Activated CD4-positive, alpha-beta T cell treated with anti-CD3 and anti-CD28 coated beads for 36 hours (primary cell): ENCODE data around the gene PGM2. TPM values are rescaled to one million over a fixed set of nuclear protein-coding genes. Genes with fewer than 3 reads are reported as not detected.
"Not testable (repeated sequence)": the region's sequence is repeated elsewhere in the genome, so short reads cannot be mapped to it uniquely, and the experiment has no call there.

Experiments
- ATAC-seq: fragments of 200-7000 bp; cut with Tn5 transposase; one replicate; pipeline ENCODE4 v1.10.0; 2021; ENCODE audit warnings: mild to moderate bottlenecking, moderate library complexity
- CTCF ChIA-PET: fragments of 350-600 bp; sonication (Branson Sonifier 250); formaldehyde crosslinking; loops from one replicate; lab custom pipeline; 2021; ENCODE audit warnings: antibody characterized with exemption; lab: Charles Lee
- POLR2A ChIA-PET: fragments of 350-600 bp; sonication (Branson Sonifier 250); formaldehyde crosslinking; loops from one replicate; lab custom pipeline; 2021; ENCODE audit warnings: antibody characterized with exemption, inconsistent platforms; lab: Charles Lee
- DNase-seq: peaks from one replicate; pipeline ENCODE4 v3.0.0-alpha.2; 2020
- H3K27ac Mint-ChIP-seq: one replicate; pipeline ENCODE4 v1.8.0; 2021; ENCODE audit warnings: mixed read lengths
- H3K27me3 Mint-ChIP-seq: one replicate; pipeline ENCODE4 v1.8.0; 2021; ENCODE audit warnings: mixed read lengths
- H3K36me3 Mint-ChIP-seq: one replicate; pipeline ENCODE4 v1.8.0; 2021; ENCODE audit warnings: low read depth, mixed read lengths
- H3K4me1 Mint-ChIP-seq: one replicate; pipeline ENCODE4 v1.8.0; 2021; ENCODE audit warnings: mixed read lengths
- H3K4me3 Mint-ChIP-seq: one replicate; pipeline ENCODE4 v1.8.0; 2021; ENCODE audit warnings: mild to moderate bottlenecking, moderate library complexity, mixed read lengths
- H3K9me3 Mint-ChIP-seq: one replicate; pipeline ENCODE4 v1.8.0; 2021; ENCODE audit warnings: low read depth, mixed read lengths
- intact Hi-C, 2 experiments: fragments of 100-400 bp; cut with DNase I in 1 of 2; cut with micrococcal nuclease in 1 of 2; formaldehyde crosslinking; loops; one replicate each; pipeline versions ENCODE4 v1.14.2 to v1.15.1; 2022 to 2024; cut with DNase I, micrococcal nuclease
- total RNA-seq, 2 experiments: library from RNA; stranded (reverse); gene quantifications; one replicate each; pipeline ENCODE4 v1.2.3, GENCODE V29; 2021

PGM2 gene
- total RNA-seq: 10 to 100 TPM; 54.1 to 60.1 TPM

DNA sequence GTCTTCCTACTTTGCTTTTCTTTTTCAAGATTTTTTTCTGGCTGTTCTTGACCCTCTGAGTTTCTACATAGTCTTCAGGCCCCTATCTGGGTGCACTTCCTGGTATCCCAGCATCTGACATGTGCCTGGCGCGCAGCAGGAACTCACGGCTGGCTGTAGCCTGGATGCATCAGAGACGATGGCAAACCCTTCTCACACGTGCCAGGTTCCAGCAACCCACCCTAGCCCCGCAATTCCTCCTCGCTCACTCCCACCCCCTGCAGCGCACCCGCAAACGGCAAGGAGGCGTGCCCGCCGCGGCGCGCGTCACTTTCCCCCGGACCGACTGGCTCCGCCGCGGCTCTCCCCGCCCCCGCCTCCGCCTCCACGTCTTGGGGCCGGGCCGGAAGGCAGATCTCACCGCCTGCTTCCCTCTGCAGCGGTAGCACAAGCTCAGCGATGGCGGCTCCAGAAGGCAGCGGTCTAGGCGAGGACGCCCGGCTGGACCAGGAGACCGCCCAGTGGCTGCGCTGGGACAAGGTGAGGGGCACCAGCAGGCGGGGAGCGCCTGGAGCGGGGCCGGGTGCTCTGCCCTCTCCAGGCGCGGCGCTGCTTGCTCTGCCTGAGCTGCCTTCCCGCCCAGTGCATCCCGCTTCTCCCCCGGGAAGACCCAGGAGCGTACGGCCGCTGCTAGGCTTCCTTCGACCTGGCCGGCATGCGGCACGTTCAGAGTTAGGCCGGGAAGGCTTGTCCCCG, at the start of gene PGM2:
Gene PGM2 (plus strand): TSS at position 392 of the 735 bp plus-strand sequence. CDS start 47 bp downstream, at position 439.
- H3K27me3 Mint-ChIP-seq: no peaks in the 10 kb centered on the region
- CTCF ChIA-PET: interaction anchor here (0.6 to 1.2 kb wide), 7 partner anchors 10 to 1120 kb away, joined by 3 to 5 read pairs (median 3); no protein-coding TSS in a partner anchor
- peaks cover 29% of the 10 kb centered on the region for H3K4me1 Mint-ChIP-seq
- peaks cover 26% of the 10 kb centered on the region for H3K36me3 Mint-ChIP-seq
- intact Hi-C loops: loop anchor here (1.0 kb wide), 8 partner anchors 10 to 223 kb away; partner anchors contain the start of genes RELL1 (in 2 of the 2) and TBC1D1 (in 1 of the 2)
- peak; percentile 95 for DNase-seq
- POLR2A ChIA-PET: interaction anchor here (1.0 kb wide), 1 partner anchor 66 kb away, joined by 4 read pairs; no protein-coding TSS in a partner anchor
- H3K4me3 Mint-ChIP-seq: peak within 1 kb of the TSS; percentile 97
- no peaks in the 10 kb centered on the region for H3K9me3 Mint-ChIP-seq
- peak within 1 kb of the TSS; percentile 93 for H3K27ac Mint-ChIP-seq
- ATAC-seq: peak; percentile 96

DNA sequence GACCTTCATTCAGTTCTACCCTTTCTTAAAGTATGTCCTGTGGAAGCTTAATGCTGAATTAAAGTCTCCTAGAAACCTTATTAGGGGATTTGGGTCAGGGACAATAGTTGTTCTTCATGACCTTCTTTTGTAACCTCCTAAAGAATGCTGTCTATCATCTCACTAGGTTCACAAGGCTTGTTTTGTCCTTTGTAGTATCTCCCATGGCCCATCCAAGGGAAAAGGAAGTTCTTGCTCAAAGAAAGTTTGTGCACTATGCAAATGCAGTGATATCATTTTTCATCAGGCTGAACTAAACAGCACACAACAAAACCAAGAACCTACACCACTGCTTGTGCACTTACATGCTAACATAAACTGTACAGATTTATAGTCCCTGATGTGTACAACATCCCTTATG, 46.6 kb upstream of the PGM2 start:
- DNase-seq: no peak
- Mint-ChIP-seq H3K4me3 (no peak overlapping the region), H3K4me1 (peaks cover 18% of the 10 kb centered on the region), H3K27me3 (no peaks in the 10 kb centered on the region), H3K36me3 (peaks cover 4% of the 10 kb centered on the region), H3K9me3 (peaks cover 10% of the 10 kb centered on the region), H3K27ac (peak overlapping the region; percentile 53)
- ATAC-seq: no peak
- POLR2A ChIA-PET: no interaction called here
- CTCF ChIA-PET: interaction anchor here (0.5 to 1.1 kb wide), 4 partner anchors 10 to 177 kb away, joined by 3 to 4 read pairs (median 4); no protein-coding TSS in a partner anchor
- intact Hi-C loops: no loop called here

DNA sequence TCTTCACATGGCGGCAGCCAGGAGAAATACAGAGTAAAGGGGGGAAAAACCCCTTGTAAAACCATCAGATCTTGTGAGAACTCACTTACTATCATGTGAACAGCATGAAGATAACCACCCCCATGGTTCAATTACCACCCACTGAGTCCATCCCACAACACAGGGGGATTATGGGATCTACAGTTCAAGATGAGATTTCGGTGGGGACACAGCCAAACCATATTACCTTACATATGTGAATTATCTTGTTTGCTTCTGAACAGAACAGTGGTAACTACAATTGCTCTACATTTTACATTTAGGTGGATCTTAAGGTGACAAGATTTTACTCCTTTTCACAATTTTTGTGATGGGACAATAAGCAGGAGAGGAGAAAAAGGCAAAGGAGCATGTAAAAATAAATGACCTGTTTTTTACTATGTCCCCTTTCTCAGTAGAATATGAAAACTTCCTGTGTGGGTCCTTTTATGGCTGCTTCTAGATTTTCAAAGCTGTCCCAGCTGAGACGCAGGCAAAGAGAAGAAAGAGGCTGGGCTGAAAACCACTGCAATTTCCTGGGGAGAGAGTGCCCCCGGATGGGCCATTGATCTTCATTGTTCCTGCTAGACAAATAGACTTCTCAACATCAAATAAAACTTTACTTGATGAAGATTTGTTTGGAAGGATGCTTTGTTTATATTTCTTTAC, 45.9 kb upstream of the PGM2 start:
- peaks cover 10% of the 10 kb centered on the region for H3K9me3 Mint-ChIP-seq

DNA sequence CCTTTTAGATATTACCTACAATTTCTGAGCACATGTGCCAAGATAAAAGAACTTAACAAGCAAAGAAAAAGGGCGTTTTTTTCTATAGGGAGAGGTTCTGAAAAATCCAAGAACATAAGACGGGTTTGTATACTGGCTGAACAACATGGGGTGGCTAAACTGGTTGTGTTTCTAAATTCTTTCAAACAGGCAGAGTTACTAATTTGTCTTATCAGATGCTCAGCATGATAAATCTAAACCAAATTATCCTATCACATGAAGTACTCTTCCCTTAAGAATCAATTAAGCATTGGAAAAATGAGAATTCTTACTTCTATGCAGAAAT, 45.4 kb upstream of the PGM2 start:
- H3K27ac Mint-ChIP-seq: peak overlapping the region; percentile 53
- POLR2A ChIA-PET: no interaction called here
- H3K4me3 Mint-ChIP-seq: no peak overlapping the region

More for the DNA sequence above, 45.9 kb upstream of the PGM2 start:
- peaks cover 18% of the 10 kb centered on the region for H3K4me1 Mint-ChIP-seq
- CTCF ChIA-PET: interaction anchor here (1.0 kb wide), 1 partner anchor 10 kb away, joined by 4 read pairs; no protein-coding TSS in a partner anchor
- peak; percentile 47 for DNase-seq
- H3K36me3 Mint-ChIP-seq: peaks cover 4% of the 10 kb centered on the region
- ATAC-seq: peak; percentile 44
- intact Hi-C loops: no loop called here
- peak overlapping the region; percentile 53 for H3K27ac Mint-ChIP-seq
- H3K27me3 Mint-ChIP-seq: no peaks in the 10 kb centered on the region
- H3K4me3 Mint-ChIP-seq: no peak overlapping the region
- POLR2A ChIA-PET: no interaction called here

DNA sequence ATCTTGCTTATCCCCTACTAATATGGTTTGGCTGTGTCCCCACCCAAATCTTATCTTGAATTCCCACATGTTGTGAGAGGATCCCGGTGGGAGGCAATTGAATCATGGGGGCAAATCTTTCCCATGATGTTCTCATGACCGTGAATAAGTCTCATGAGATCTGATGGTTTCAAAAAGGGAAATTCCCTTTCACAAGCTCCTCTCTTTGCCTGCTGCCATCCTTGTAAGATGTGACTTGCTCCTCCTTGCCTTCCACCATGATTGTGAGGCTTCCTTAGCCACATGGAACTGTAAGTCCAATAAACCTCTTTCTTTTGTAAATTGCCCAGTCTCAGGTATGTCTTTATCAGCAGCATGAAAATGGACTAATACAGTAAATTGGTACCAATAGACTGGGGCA, 40.2 kb upstream of the PGM2 start:
- intact Hi-C loops, H3K27ac Mint-ChIP-seq, ATAC-seq, DNase-seq, H3K27me3 Mint-ChIP-seq, POLR2A ChIA-PET, H3K36me3 Mint-ChIP-seq, H3K4me1 Mint-ChIP-seq, CTCF ChIA-PET, H3K4me3 Mint-ChIP-seq: not testable (repeated sequence)
- peaks cover 13% of the 10 kb centered on the region for H3K9me3 Mint-ChIP-seq

More for the DNA sequence above, 45.4 kb upstream of the PGM2 start:
- Mint-ChIP-seq H3K4me1 (peaks cover 18% of the 10 kb centered on the region), H3K36me3 (peaks cover 4% of the 10 kb centered on the region), H3K9me3 (peaks cover 10% of the 10 kb centered on the region), H3K27me3 (no peaks in the 10 kb centered on the region)
- CTCF ChIA-PET: interaction anchor here (1.0 kb wide), 1 partner anchor 10 kb away, joined by 4 read pairs; no protein-coding TSS in a partner anchor
- ATAC-seq (no peak), DNase-seq (no peak)
- intact Hi-C loops: no loop called here

DNA sequence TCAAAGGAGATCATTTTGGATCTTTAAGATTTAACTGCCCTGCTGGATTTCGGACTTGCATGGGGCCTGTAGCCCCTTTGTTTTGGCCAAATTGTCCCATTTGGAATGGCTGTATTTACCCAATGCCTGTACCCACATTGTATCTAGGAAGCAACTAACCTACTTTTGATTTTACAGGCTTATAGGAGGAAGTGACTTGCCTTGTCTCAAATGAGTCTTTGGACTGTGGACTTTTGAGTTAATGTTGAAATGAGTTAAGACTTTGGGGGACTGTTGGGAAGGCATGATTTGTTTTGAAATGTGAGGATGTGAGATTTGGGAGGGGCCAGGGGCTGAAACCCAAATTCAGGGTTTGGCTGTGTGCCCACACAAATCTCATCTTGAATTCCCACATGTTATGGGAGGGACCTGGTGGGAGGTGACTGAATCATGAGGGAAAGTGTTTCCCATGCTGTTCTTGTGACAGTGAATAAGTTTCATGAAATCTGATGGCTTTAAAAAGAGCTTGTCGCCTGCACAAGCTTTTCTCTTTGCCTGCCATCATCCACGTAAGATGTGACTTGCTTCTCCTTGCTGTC, 38.5 kb upstream of the PGM2 start:
- H3K9me3 Mint-ChIP-seq: peaks cover 12% of the 10 kb centered on the region
- not testable (repeated sequence) for H3K27ac Mint-ChIP-seq

DNA sequence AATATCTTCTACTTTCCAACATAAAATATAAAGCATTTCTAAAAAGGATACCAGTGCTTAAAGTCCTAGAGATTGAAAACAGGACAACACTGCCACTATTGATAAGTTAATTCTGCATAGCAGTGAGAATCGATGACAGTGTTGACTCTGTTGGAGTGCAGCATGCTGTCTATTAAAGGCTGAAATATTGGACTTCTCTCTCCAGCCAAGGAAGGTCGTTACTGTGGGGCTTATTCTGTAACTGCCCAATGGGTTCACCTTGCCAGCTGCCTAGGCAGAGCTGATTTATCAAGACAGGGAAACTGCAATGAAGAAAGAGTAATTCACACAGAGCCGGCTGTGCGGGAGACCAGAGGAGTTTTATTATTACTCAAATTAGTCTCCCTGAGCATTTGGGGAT, 37.7 kb upstream of the PGM2 start:
- intact Hi-C loops: no loop called here
- no peak for ATAC-seq
- peaks cover 4% of the 10 kb centered on the region for H3K27me3 Mint-ChIP-seq
- H3K9me3 Mint-ChIP-seq: peaks cover 12% of the 10 kb centered on the region
- ChIA-PET CTCF (no interaction called here), POLR2A (no interaction called here)
- H3K4me1 Mint-ChIP-seq: peaks cover 3% of the 10 kb centered on the region
- no peak overlapping the region for H3K27ac Mint-ChIP-seq
- H3K36me3 Mint-ChIP-seq: no peaks in the 10 kb centered on the region
- no peak overlapping the region for H3K4me3 Mint-ChIP-seq
- no peak for DNase-seq

More for the DNA sequence above, 38.5 kb upstream of the PGM2 start:
- H3K4me3 Mint-ChIP-seq, H3K36me3 Mint-ChIP-seq, H3K27me3 Mint-ChIP-seq, CTCF ChIA-PET, intact Hi-C loops, POLR2A ChIA-PET, H3K4me1 Mint-ChIP-seq, ATAC-seq, DNase-seq: not testable (repeated sequence)

DNA sequence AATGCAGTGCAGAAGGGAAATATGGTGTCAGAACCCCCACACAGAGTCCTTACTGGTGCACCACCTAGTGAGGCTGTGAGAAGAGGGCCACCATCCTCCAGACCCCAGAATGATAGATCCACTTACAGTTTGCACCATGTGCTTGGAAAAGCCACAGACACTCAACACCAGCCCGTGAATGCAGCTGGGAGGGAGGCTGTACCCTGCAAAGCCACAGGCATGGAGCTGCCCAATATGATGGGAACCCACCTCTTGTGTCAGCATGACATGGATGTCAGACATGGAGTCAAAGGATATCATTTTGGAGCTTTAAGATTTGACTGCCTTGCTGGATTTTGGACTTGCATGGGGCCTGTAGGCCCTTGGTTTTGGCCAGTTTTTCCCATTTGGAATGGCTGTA, 34.2 kb upstream of the PGM2 start:
- ChIA-PET CTCF (no interaction called here), POLR2A (no interaction called here)
- intact Hi-C loops: loop anchor here (2.0 to 5.0 kb wide), 2 partner anchors 190 to 339 kb away; a partner anchor contains a TSS
- peaks cover 7% of the 10 kb centered on the region for H3K9me3 Mint-ChIP-seq
- H3K4me1 Mint-ChIP-seq: peaks cover 3% of the 10 kb centered on the region
- no peaks in the 10 kb centered on the region for H3K27me3 Mint-ChIP-seq
- DNase-seq: no peak
- no peaks in the 10 kb centered on the region for H3K36me3 Mint-ChIP-seq
- ATAC-seq: no peak
- no peak overlapping the region for H3K4me3 Mint-ChIP-seq
- H3K27ac Mint-ChIP-seq: no peak overlapping the region

DNA sequence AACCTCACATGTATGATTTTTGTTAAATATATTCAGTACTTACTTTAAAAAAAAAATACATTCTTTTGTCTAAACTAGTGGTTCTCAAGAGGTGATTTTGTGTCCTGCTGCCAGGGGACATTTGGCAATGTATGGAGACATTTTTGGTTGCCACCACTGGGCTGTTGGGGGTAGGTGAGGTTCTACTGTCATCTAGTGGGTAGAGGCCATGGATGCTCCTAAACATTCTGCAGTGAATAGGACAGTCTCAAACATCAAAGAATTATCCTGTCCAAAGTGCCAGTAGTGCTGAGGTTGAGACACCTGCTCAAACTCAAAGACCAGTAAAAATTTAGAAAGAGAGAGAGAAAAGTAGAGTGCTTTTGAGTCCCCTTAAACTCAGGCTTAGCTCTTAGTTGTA, 32.9 kb upstream of the PGM2 start:
- Mint-ChIP-seq H3K4me1 (peaks cover under 1% of the 10 kb centered on the region), H3K4me3 (no peak overlapping the region), H3K27ac (no peak overlapping the region), H3K27me3 (no peaks in the 10 kb centered on the region), H3K9me3 (peaks cover 7% of the 10 kb centered on the region), H3K36me3 (no peaks in the 10 kb centered on the region)
- ATAC-seq (peak; percentile 64), DNase-seq (peak; percentile 23)
- intact Hi-C loops: loop anchor here (1.0 to 5.0 kb wide), 3 partner anchors 190 to 341 kb away; a partner anchor contains a TSS
- ChIA-PET POLR2A (no interaction called here), CTCF (interaction anchor here (1.7 kb wide), 1 partner anchor 242 kb away, joined by 7 read pairs; no protein-coding TSS in a partner anchor)

DNA sequence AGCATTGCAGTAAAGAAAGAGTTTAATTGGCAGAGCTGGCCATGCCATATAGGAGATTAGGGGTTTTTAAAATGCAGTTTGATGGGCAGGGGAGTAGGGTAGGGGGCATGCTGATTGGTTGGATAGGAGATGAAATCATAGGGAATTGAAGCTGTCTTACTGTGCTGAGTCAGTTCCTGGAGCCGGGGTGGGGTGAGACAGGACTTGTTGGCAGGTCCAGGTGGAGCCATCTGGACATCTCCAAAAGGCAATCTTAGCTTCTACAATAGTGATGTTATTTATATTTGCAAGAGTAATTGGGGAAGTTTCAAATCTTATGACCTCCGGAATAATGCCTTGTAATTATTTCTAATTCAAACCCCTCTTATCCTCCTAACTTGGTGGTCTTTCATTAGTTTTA, 32.4 kb upstream of the PGM2 start:
- CTCF ChIA-PET: interaction anchor here (1.7 to 1.8 kb wide), 4 partner anchors 118 to 341 kb away, joined by 3 to 7 read pairs (median 6); a partner anchor contains a TSS
- intact Hi-C loops: loop anchor here in 1 of 2 experiments (5.0 kb wide), 1 partner anchor 192 kb away; no protein-coding TSS in a partner anchor
- Mint-ChIP-seq H3K4me1 (no peaks in the 10 kb centered on the region), H3K4me3 (no peak overlapping the region), H3K27me3 (no peaks in the 10 kb centered on the region), H3K36me3 (no peaks in the 10 kb centered on the region), H3K9me3 (peaks cover 7% of the 10 kb centered on the region), H3K27ac (no peak overlapping the region)
- ATAC-seq (no peak), DNase-seq (no peak)
- POLR2A ChIA-PET: no interaction called here

DNA sequence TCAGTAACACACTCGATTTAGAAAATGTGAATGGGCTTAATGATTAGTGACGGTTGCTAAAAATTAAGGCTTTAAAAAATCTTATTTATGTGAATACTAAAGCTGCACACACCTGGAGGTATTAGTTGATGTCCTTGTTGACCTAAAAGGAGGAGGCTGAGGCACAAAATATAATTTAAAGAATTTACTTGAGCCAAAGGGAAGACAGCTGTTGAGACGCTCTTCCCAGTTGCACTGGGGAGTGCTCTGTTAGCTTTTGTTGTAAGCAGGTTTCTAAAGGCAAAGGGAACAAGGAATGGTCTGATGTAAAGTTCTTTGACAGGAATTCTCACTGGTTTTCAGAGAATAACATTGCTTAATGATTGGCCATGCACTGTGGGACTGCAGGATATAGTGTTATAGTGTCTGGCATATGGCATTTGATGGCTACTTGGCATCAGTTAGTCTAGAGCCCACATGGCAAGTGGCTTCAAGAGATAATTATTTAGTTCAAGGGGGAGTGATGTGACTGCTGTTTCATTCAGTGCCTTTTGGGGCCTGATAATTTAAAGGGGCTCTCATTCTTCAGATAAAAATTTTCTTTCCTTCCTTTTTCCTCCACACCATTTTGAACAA, 30.8 kb upstream of the PGM2 start:
- Mint-ChIP-seq H3K4me1 (no peaks in the 10 kb centered on the region), H3K36me3 (no peaks in the 10 kb centered on the region), H3K4me3 (no peak overlapping the region), H3K27me3 (peaks cover 4% of the 10 kb centered on the region), H3K27ac (no peak overlapping the region), H3K9me3 (peaks cover 7% of the 10 kb centered on the region)
- no peak for DNase-seq
- intact Hi-C loops: no loop called here
- ChIA-PET CTCF (interaction anchor here (1.0 to 1.8 kb wide), 6 partner anchors 11 to 344 kb away, joined by 3 to 7 read pairs (median 4); a partner anchor contains a TSS), POLR2A (no interaction called here)
- ATAC-seq: no peak
